SK-N-SH (cell line): ENCODE measurements around the gene RABGAP1L. TPM values are rescaled to one million over a fixed set of nuclear protein-coding genes. Genes with fewer than 3 reads are reported as not detected.

Experiments used
- CTCF ChIA-PET: fragments of 300-600, 350-600 bp; formaldehyde crosslinking; extraction: SDS; loops from one replicate; lab custom pipeline; 2021; lab: Yijun Ruan, JAX
- POLR2A ChIA-PET: fragments of 350-600 bp; sonication (Branson Sonifier 250); formaldehyde crosslinking; extraction: SDS; loops from one replicate; lab custom pipeline; 2020; ENCODE audit warnings: antibody characterized with exemption, inconsistent platforms; lab: Yijun Ruan, JAX
- DNase-seq: peaks from one replicate; pipeline ENCODE4 v3.0.0; 2012
- H2AFZ ChIP-seq: fragments of 200-600 bp; sonication (generic); 2 replicates; pipeline ENCODE4 v1.8.1; 2016; ENCODE audit warnings: antibody characterized with exemption, mild to moderate bottlenecking, low read depth
- H3F3A ChIP-seq: fragments of 200-600 bp; sonication (generic); replicated peaks from 2 replicates; pipeline ENCODE3; 2016; ENCODE audit warnings: antibody characterized with exemption, mild to moderate bottlenecking; ENCODE audit not compliant: insufficient read depth
- H3K27ac ChIP-seq, 2 experiments: fragments of 200-500 bp in 1 of 2; fragments of 200-600 bp in 1 of 2; sonication (Bioruptor generic) in 1 of 2; sonication (generic), shearing (Covaris generic) in 1 of 2; 2 replicates each; pipeline versions ENCODE4 v1.5.1 to v1.6.1; 2014 to 2016; ENCODE audit warnings: low read depth in 2 of 2, inconsistent platforms in 1 of 2, low read length in 1 of 2, mild to moderate bottlenecking in 1 of 2, mixed read lengths in 1 of 2
- H3K27me3 ChIP-seq: fragments of 200-600 bp; sonication (generic), shearing (Covaris generic); 2 replicates; pipeline ENCODE4 v1.6.1; 2016; ENCODE audit warnings: mixed run types; ENCODE audit not compliant: insufficient read depth
- H3K36me3 ChIP-seq, 2 experiments: fragments of 200-500 bp in 1 of 2; fragments of 200-600 bp in 1 of 2; sonication (Bioruptor generic) in 1 of 2; sonication (generic) in 1 of 2; replicated peaks in 1 of 2; 2 replicates each; pipeline versions ENCODE3 to v1.5.1; 2014 to 2016; ENCODE audit warnings: low read length in 1 of 2, mild to moderate bottlenecking in 1 of 2; ENCODE audit not compliant: insufficient read depth in 2 of 2, control insufficient read depth in 1 of 2
- H3K4me1 ChIP-seq, 2 experiments: fragments of 200-500 bp in 1 of 2; fragments of 200-600 bp in 1 of 2; sonication (Bioruptor generic) in 1 of 2; sonication (generic), shearing (Covaris generic) in 1 of 2; 2 replicates each; pipeline versions ENCODE4 v1.5.1 to v1.6.1; 2014 to 2016; ENCODE audit warnings: low read depth in 1 of 2, low read length in 1 of 2, mixed run types in 1 of 2; ENCODE audit not compliant: insufficient read depth in 2 of 2, control insufficient read depth in 1 of 2
- H3K4me2 ChIP-seq: fragments of 200-600 bp; sonication (generic), shearing (Covaris generic); 2 replicates; pipeline ENCODE4 v1.6.1; 2017; ENCODE audit warnings: mixed run types
- H3K4me3 ChIP-seq, 2 experiments: fragments of 200-500 bp in 1 of 2; fragments of 200-600 bp in 1 of 2; sonication (Bioruptor generic) in 1 of 2; sonication (generic), shearing (Covaris generic) in 1 of 2; 2 replicates each; pipeline versions ENCODE4 v1.5.1 to v1.8.1; 2014 to 2016; ENCODE audit warnings: low read depth in 2 of 2, inconsistent platforms in 1 of 2, low read length in 1 of 2, mild to moderate bottlenecking in 1 of 2, mixed read lengths in 1 of 2, moderate library complexity in 1 of 2
- H3K79me2 ChIP-seq: fragments of 200-600 bp; sonication (generic); 2 replicates; pipeline ENCODE4 v1.8.1; 2017; ENCODE audit warnings: mild to moderate bottlenecking; ENCODE audit not compliant: insufficient read depth
- H3K9ac ChIP-seq: fragments of 200-600 bp; sonication (generic); 2 replicates; pipeline ENCODE4 v1.6.1; 2017; ENCODE audit warnings: mixed run types
- H3K9me2 ChIP-seq: fragments of 200-600 bp; sonication (generic); 2 replicates; pipeline ENCODE4 v1.6.1; 2017; ENCODE audit warnings: mixed run types
- H3K9me3 ChIP-seq: fragments of 200-600 bp; sonication (generic); 2 replicates; pipeline ENCODE4 v1.6.1; 2017; ENCODE audit warnings: mixed run types, mild to moderate bottlenecking, moderate library complexity
- H4K20me1 ChIP-seq: fragments of 200-600 bp; sonication (generic); 2 replicates; pipeline ENCODE4 v1.6.1; 2017; ENCODE audit warnings: mild to moderate bottlenecking, mixed run types; ENCODE audit not compliant: insufficient read depth
- CTCF ChIP-seq: fragments of 200-600 bp; sonication (generic); IDR thresholded peaks from 2 replicates; pipeline ENCODE4 v1.6.1; 2017; ENCODE audit warnings: antibody characterized with exemption, mild to moderate bottlenecking, moderate library complexity
- ELF1 ChIP-seq: IDR thresholded peaks from 2 replicates; pipeline ENCODE4 v1.4.0; 2012
- EP300 ChIP-seq, 2 experiments: IDR thresholded peaks; 2 replicates each; pipeline versions ENCODE4 v1.4.0 to v1.6.1; 2012; ENCODE audit warnings: borderline replicate concordance in 1 of 2, low read depth in 1 of 2, low read length in 1 of 2
- EZH2phosphoT487 ChIP-seq: fragments of 200-600 bp; sonication (generic); IDR thresholded peaks from 2 replicates; pipeline ENCODE4 v1.6.1; 2017; ENCODE audit warnings: low read depth, mixed run types, mild to moderate bottlenecking, antibody characterized with exemption, moderate library complexity, borderline replicate concordance
- FOSL2 ChIP-seq: IDR thresholded peaks from 2 replicates; pipeline ENCODE4 v1.4.0; 2012; ENCODE audit warnings: low read depth, mild to moderate bottlenecking, moderate library complexity, borderline replicate concordance
- FOXJ3 ChIP-seq: sonication (generic); formaldehyde crosslinking; IDR thresholded peaks from 2 replicates; pipeline ENCODE4 v1.5.1; 2020; ENCODE audit warnings: mild to moderate bottlenecking, missing genetic modification reagents
- GABPA ChIP-seq: IDR thresholded peaks from 2 replicates; pipeline ENCODE4 v1.4.0; 2012; ENCODE audit warnings: low read depth, mild to moderate bottlenecking
- GATA2 ChIP-seq: sonication (generic); formaldehyde crosslinking; IDR thresholded peaks from 2 replicates; pipeline ENCODE4 v1.5.0; 2020; ENCODE audit warnings: mild to moderate bottlenecking, missing genetic modification reagents
- JUND ChIP-seq: IDR thresholded peaks from 2 replicates; pipeline ENCODE4 v1.4.0; 2012
- MEF2A ChIP-seq: IDR thresholded peaks from 2 replicates; pipeline ENCODE4 v1.4.0; 2012; ENCODE audit warnings: low read depth, borderline replicate concordance
- MXI1 ChIP-seq: IDR thresholded peaks from 2 replicates; pipeline ENCODE4 v1.6.1; 2012; ENCODE audit warnings: mild to moderate bottlenecking, low read depth, low read length, improper control_type of control experiment
- NFIC ChIP-seq: IDR thresholded peaks from 2 replicates; pipeline ENCODE4 v1.4.0; 2012; ENCODE audit warnings: borderline replicate concordance
- POLR2AphosphoS5 ChIP-seq: IDR thresholded peaks from 2 replicates; pipeline ENCODE4 v1.6.1; 2012; ENCODE audit warnings: low read depth, low read length
- RAD21 ChIP-seq: IDR thresholded peaks from 2 replicates; pipeline ENCODE4 v1.6.1; 2012; ENCODE audit warnings: mild to moderate bottlenecking, low read length
- REST ChIP-seq: IDR thresholded peaks from 2 replicates; pipeline ENCODE4 v1.6.1; 2012; ENCODE audit warnings: mild to moderate bottlenecking, low read depth, low read length, moderate library complexity
- RFX5 ChIP-seq: IDR thresholded peaks from 2 replicates; pipeline ENCODE4 v1.6.1; 2012; ENCODE audit warnings: mild to moderate bottlenecking, improper control_type of control experiment, low read length
- RXRA ChIP-seq: IDR thresholded peaks from 2 replicates; pipeline ENCODE4 v1.4.0; 2012; ENCODE audit warnings: low read depth, mild to moderate bottlenecking, borderline replicate concordance
- TAF1 ChIP-seq: IDR thresholded peaks from 2 replicates; pipeline ENCODE4 v1.6.1; 2012; ENCODE audit warnings: low read depth, mild to moderate bottlenecking, low read length, moderate library complexity, borderline replicate concordance
- TEAD4 ChIP-seq: IDR thresholded peaks from 2 replicates; pipeline ENCODE4 v1.4.0; 2012; ENCODE audit warnings: mild to moderate bottlenecking, borderline replicate concordance; ENCODE audit not compliant: insufficient read depth
- USF1 ChIP-seq: IDR thresholded peaks from 2 replicates; pipeline ENCODE4 v1.4.0; 2012; ENCODE audit warnings: low read depth, borderline replicate concordance
- WGBS: methylation state at CpG from one replicate; pipeline ENCODE4 v1.1.6; 2017; ENCODE audit warnings: low lambda C conversion rate; 5-methylcytosine and 5-hydroxymethylcytosine counted together
- polyA plus RNA-seq, 3 experiments: library from polyadenylated mRNA; depleted of rRNA; stranded (reverse); fragments of >200 nt; gene quantifications; 2 replicates each; pipeline ENCODE4 v1.2.3, GENCODE V29; 2012

Gene RABGAP1L
- polyA plus RNA-seq, 1 of the 3 experiments (the other 2 are of a cell fraction): 7.2 TPM

GRCh38 chr1:174940646-174941175 is 781.4 kb downstream of the RABGAP1L start:
- Histone ChIP-seq H3F3A (no peaks in the 10 kb centered on the region), H3K4me1 (peaks cover 0 to 4% of the 10 kb centered on the region in 2 experiments; a peak in 1 of 4 replicates), H3K27ac (no peak overlapping the region), H4K20me1 (no peaks in the 10 kb centered on the region), H3K79me2 (no peaks in the 10 kb centered on the region), H3K27me3 (no peaks in the 10 kb centered on the region), H3K9me3 (no peaks in the 10 kb centered on the region), H3K9ac (no peak overlapping the region), H3K4me3 (no peak overlapping the region), H3K4me2 (no peak overlapping the region), H3K9me2 (no peaks in the 10 kb centered on the region), H2AFZ (no peak overlapping the region), H3K36me3 (no peaks in the 10 kb centered on the region)
- 91% methylated on average over 3 of the region's 3 CpGs for WGBS
- ChIA-PET POLR2A (no interaction called here), CTCF (interaction anchor here (1.0 kb wide), 1 partner anchor 25 kb away, joined by 3 read pairs; no protein-coding TSS in a partner anchor)
- TF ChIP-seq MXI1: no peak
- no peak for TF ChIP-seq TAF1
- TF ChIP-seq CTCF: no peak
- TF ChIP-seq REST: no peak
- no peak for TF ChIP-seq FOXJ3 (CRISPR knock-in tag)
- TF ChIP-seq TEAD4: no peak
- no peak for TF ChIP-seq GABPA
- no peak for TF ChIP-seq MEF2A
- no peak for TF ChIP-seq RXRA
- no peak for TF ChIP-seq GATA2 (CRISPR knock-in tag)
- TF ChIP-seq RFX5: no peak
- no peak for TF ChIP-seq RAD21
- TF ChIP-seq FOSL2: no peak
- TF ChIP-seq EZH2phosphoT487: no peak
- TF ChIP-seq JUND: no peak
- no peak for TF ChIP-seq NFIC
- TF ChIP-seq ELF1: no peak
- no peak for TF ChIP-seq POLR2AphosphoS5
- no peak for TF ChIP-seq USF1
- TF ChIP-seq EP300 (IDR thresholded peaks at IDR 0.05; ENCODE audit: borderline replicate concordance in 1 of 2, low read depth in 1 of 2, low read length in 1 of 2): no peak
- DNase-seq: no peak
